H9 (cell line): ENCODE results near the gene OVOL3. TPM values are rescaled to one million over a fixed set of nuclear protein-coding genes. Genes with fewer than 3 reads are reported as not detected.
A peak's percentile ranks its signal among the peaks of the same experiment; 100 is the strongest.

Source experiments
- DNase-seq: peaks from one replicate; pipeline ENCODE4 v3.0.0-alpha.2; 2017
- H2AFZ ChIP-seq: one replicate; pipeline ENCODE4 v1.6.1; 2013; ENCODE audit warnings: mild to moderate bottlenecking, low read length, control low read depth, moderate library complexity
- H2AK5ac ChIP-seq: 2 replicates; pipeline ENCODE4 v1.6.1; 2013; ENCODE audit warnings: low read length, control low read depth, mixed read lengths; ENCODE audit not compliant: insufficient read length
- H2BK120ac ChIP-seq: one replicate; pipeline ENCODE4 v1.6.1; 2013; ENCODE audit warnings: low read depth, mild to moderate bottlenecking, low read length, control low read depth, inconsistent platforms; ENCODE audit not compliant: poor library complexity, severe bottlenecking
- H2BK12ac ChIP-seq: 2 replicates; pipeline ENCODE4 v1.6.1; 2013; ENCODE audit warnings: low read length, control low read depth, mixed read lengths, low read depth; ENCODE audit not compliant: insufficient read length
- H2BK15ac ChIP-seq: 2 replicates; pipeline ENCODE4 v1.6.1; 2013; ENCODE audit warnings: low read depth, low read length, control low read depth
- H2BK20ac ChIP-seq: one replicate; pipeline ENCODE4 v1.6.1; 2013; ENCODE audit warnings: low read depth, mild to moderate bottlenecking, low read length, control low read depth, inconsistent platforms; ENCODE audit not compliant: poor library complexity, severe bottlenecking
- H2BK5ac ChIP-seq: 2 replicates; pipeline ENCODE4 v1.6.1; 2013; ENCODE audit warnings: low read length, control low read depth, mixed read lengths; ENCODE audit not compliant: insufficient read length
- H3K14ac ChIP-seq: 2 replicates; pipeline ENCODE4 v1.6.1; 2013; ENCODE audit warnings: low read length, control low read depth; ENCODE audit not compliant: insufficient read depth
- H3K18ac ChIP-seq: 2 replicates; pipeline ENCODE4 v1.6.1; 2013; ENCODE audit warnings: low read depth, mild to moderate bottlenecking, mixed read lengths, low read length, control low read depth; ENCODE audit not compliant: insufficient read length
- H3K23ac ChIP-seq: 2 replicates; pipeline ENCODE4 v1.6.1; 2013; ENCODE audit warnings: low read length, control low read depth, mixed read lengths, low read depth; ENCODE audit not compliant: insufficient read length
- H3K23me2 ChIP-seq: 2 replicates; pipeline ENCODE4 v1.6.1; 2013; ENCODE audit warnings: low read depth, mild to moderate bottlenecking, mixed read lengths, low read length, control low read depth; ENCODE audit not compliant: insufficient read length, poor library complexity, severe bottlenecking
- H3K27ac ChIP-seq: 2 replicates; pipeline ENCODE4 v1.5.1; 2013; ENCODE audit warnings: low read length, control low read depth, mixed read lengths, low read depth; ENCODE audit not compliant: insufficient read length
- H3K27me3 ChIP-seq: 2 replicates; pipeline ENCODE4 v1.6.1; 2013; ENCODE audit warnings: low read length, control low read depth, inconsistent platforms; ENCODE audit not compliant: insufficient read depth
- H3K4ac ChIP-seq: 2 replicates; pipeline ENCODE4 v1.6.1; 2013; ENCODE audit warnings: low read depth, mild to moderate bottlenecking, control low read depth, inconsistent platforms, low read length, moderate library complexity
- H3K4me1 ChIP-seq: 2 replicates; pipeline ENCODE4 v1.6.1; 2013; ENCODE audit warnings: low read length, control low read depth, inconsistent platforms; ENCODE audit not compliant: insufficient read depth
- H3K4me2 ChIP-seq: 2 replicates; pipeline ENCODE4 v1.6.1; 2013; ENCODE audit warnings: low read length, control low read depth, mixed read lengths; ENCODE audit not compliant: insufficient read length, insufficient read depth
- H3K56ac ChIP-seq: 2 replicates; pipeline ENCODE4 v1.6.1; 2013; ENCODE audit warnings: low read depth, mild to moderate bottlenecking, mixed read lengths, low read length, control low read depth; ENCODE audit not compliant: insufficient read length
- H3K79me1 ChIP-seq: 2 replicates; pipeline ENCODE4 v1.6.1; 2013; ENCODE audit warnings: low read depth, mild to moderate bottlenecking, moderate library complexity, low read length, control low read depth, inconsistent platforms; ENCODE audit not compliant: insufficient read depth, poor library complexity, severe bottlenecking
- H3K79me2 ChIP-seq: 2 replicates; pipeline ENCODE4 v1.6.1; 2013; ENCODE audit warnings: low read length, control low read depth, inconsistent platforms; ENCODE audit not compliant: insufficient read depth
- H3K9ac ChIP-seq: 2 replicates; pipeline ENCODE4 v1.6.1; 2013; ENCODE audit warnings: low read length, control low read depth, mixed read lengths; ENCODE audit not compliant: insufficient read length; ENCODE audit errors: extremely low read depth
- H3K9me3 ChIP-seq: one replicate; pipeline ENCODE4 v1.6.1; 2013; ENCODE audit warnings: low read depth, low read length, inconsistent platforms; ENCODE audit not compliant: control insufficient read depth
- H3T11ph ChIP-seq: one replicate; pipeline ENCODE4 v1.6.1; 2013; ENCODE audit warnings: mild to moderate bottlenecking, low read length, control low read depth, inconsistent platforms
- H4K20me1 ChIP-seq: one replicate; pipeline ENCODE4 v1.6.1; 2013; ENCODE audit not compliant: control insufficient read depth, insufficient read length, insufficient read depth
- H4K5ac ChIP-seq: 2 replicates; pipeline ENCODE4 v1.6.1; 2013; ENCODE audit warnings: low read depth, mild to moderate bottlenecking, mixed read lengths, low read length, control low read depth; ENCODE audit not compliant: insufficient read length
- H4K8ac ChIP-seq: replicated peaks from 2 replicates; pipeline ENCODE4 v1.6.1; 2013; ENCODE audit warnings: low read length, control low read depth, mixed read lengths, low read depth; ENCODE audit not compliant: insufficient read length
- H4K91ac ChIP-seq: 2 replicates; pipeline ENCODE4 v1.6.1; 2013; ENCODE audit warnings: low read depth, mild to moderate bottlenecking, moderate library complexity, mixed read lengths, low read length, control low read depth; ENCODE audit not compliant: insufficient read length
- H3K27ac Mint-ChIP-seq, 3 experiments: 2 replicates in 2 of 3; 3 replicates in 1 of 3; pipeline ENCODE4 v1.8.0; 2020 to 2021; ENCODE audit warnings: mixed read lengths in 3 of 3, mild to moderate bottlenecking in 1 of 3, moderate library complexity in 1 of 3
- H3K27me3 Mint-ChIP-seq: 2 replicates; pipeline ENCODE4 v1.8.0; 2021; ENCODE audit warnings: low read depth, mild to moderate bottlenecking, moderate library complexity, mixed read lengths
- H3K36me3 Mint-ChIP-seq, 3 experiments: 2 replicates in 2 of 3; 3 replicates in 1 of 3; pipeline ENCODE4 v1.8.0; 2020 to 2021; ENCODE audit warnings: low read depth in 3 of 3, mixed read lengths in 3 of 3; ENCODE audit not compliant: insufficient read depth in 1 of 3
- H3K4me1 Mint-ChIP-seq, 2 experiments: 2 replicates each; pipeline ENCODE4 v1.8.0; 2020; ENCODE audit warnings: mixed read lengths in 2 of 2
- H3K4me3 Mint-ChIP-seq, 2 experiments: 2 replicates in 1 of 2; 3 replicates in 1 of 2; pipeline ENCODE4 v1.8.0; 2020 to 2021; ENCODE audit warnings: mild to moderate bottlenecking in 2 of 2, mixed read lengths in 2 of 2, moderate library complexity in 1 of 2
- H3K9me3 Mint-ChIP-seq, 2 experiments: 2 replicates in 1 of 2; 3 replicates in 1 of 2; pipeline ENCODE4 v1.8.0; 2020; ENCODE audit warnings: mild to moderate bottlenecking in 2 of 2, mixed read lengths in 2 of 2, moderate library complexity in 1 of 2
- CTCF ChIP-seq: fragments of 200-600 bp; sonication (generic); conservative IDR thresholded peaks from 3 replicates; pipeline ENCODE4 v1.8.0; 2021; ENCODE audit warnings: antibody characterized with exemption, mild to moderate bottlenecking
- WGBS: extraction: QIAGEN DNeasy Blood & Tissue Kit; methylation state at CpG from one replicate; pipeline ENCODE4 v1.1.7; 2013; ENCODE audit warnings: missing lambda C conversion rate, low lambda C conversion rate, mixed read lengths; ENCODE audit not compliant: insufficient read length; ENCODE audit errors: extremely low coverage; 5-methylcytosine and 5-hydroxymethylcytosine counted together
- total RNA-seq: library from RNA; stranded (reverse); gene quantifications from 2 replicates; pipeline ENCODE4 v1.2.1, GENCODE V29; 2021

OVOL3 gene
- total RNA-seq, 1 experiment from 2014 or later, result not detected

- Histone ChIP-seq H4K20me1 (no peaks in the 10 kb centered on the region), H3T11ph (no peak overlapping the region), H3K23me2 (peaks cover 14% of the 10 kb centered on the region), H3K4me1 (peaks cover 2% of the 10 kb centered on the region; the same call in 1 of the 2 replicates), H3K79me1 (no peaks in the 10 kb centered on the region), H2BK5ac (no peak overlapping the region), H3K9ac (no peak overlapping the region), H3K4ac (no peak overlapping the region), H2BK15ac (no peak overlapping the region), H2AFZ (no peak overlapping the region), H3K18ac (no peak overlapping the region), H2BK20ac (no peak overlapping the region), H3K27me3 (no peaks in the 10 kb centered on the region), H3K9me3 (no peaks in the 10 kb centered on the region), H4K91ac (no peak overlapping the region), H3K56ac (no peak overlapping the region), H3K4me2 (peak overlapping the region; percentile 93), H3K14ac (no peak overlapping the region; the same call in 1 of the 2 replicates), H2BK120ac (no peak overlapping the region), H3K79me2 (no peaks in the 10 kb centered on the region; the same call in 1 of the 2 replicates), H3K27ac (no peak overlapping the region), H4K8ac (no peak overlapping the region), H4K5ac (no peak overlapping the region), H2AK5ac (no peak overlapping the region), H3K23ac (no peak overlapping the region), H2BK12ac (no peak overlapping the region)
- H3K4me1 Mint-ChIP-seq, result peaks cover 26 to 46% of the 10 kb centered on the region in 2 experiments
- no peak for DNase-seq
- H3K27me3 Mint-ChIP-seq, result peaks cover 3% of the 10 kb centered on the region; the same call in 1 of the 2 replicates
- WGBS, result no CpG with 5 or more reads among the region's 1 CpG
- TF ChIP-seq CTCF, result no peak
- no peaks in the 10 kb centered on the region; a peak in 1 of 5 replicates for H3K9me3 Mint-ChIP-seq
- peak overlapping the region; percentile 95 to 99 for H3K4me3 Mint-ChIP-seq
- H3K36me3 Mint-ChIP-seq, result peaks cover 29 to 70% (median 66%) of the 10 kb centered on the region in 3 experiments; a peak in 6 of 7 replicates
- peak overlapping the region in 1 of 3 experiments; percentile 81; a peak in 2 of 7 replicates for H3K27ac Mint-ChIP-seq
These were observed 5.3 kb downstream of the OVOL3 start for GRCh38 chr19:36116344-36116637.
